HepG2 (cell line): Measurements from ENCODE around the gene RSPRY1. TPM values are rescaled to one million over a fixed set of nuclear protein-coding genes. Genes with fewer than 3 reads are reported as not detected.

ENCODE experiments used
- ATAD3A ChIP-seq: sonication (generic); formaldehyde crosslinking; IDR thresholded peaks from 2 replicates; pipeline ENCODE4 v1.4.0; 2020; ENCODE audit warnings: missing genetic modification reagents
- FOXA1 ChIP-seq, 2 experiments: fragments of 450-650 bp in 1 of 2; sonication (generic) in 1 of 2; formaldehyde crosslinking in 1 of 2; IDR thresholded peaks; 2 replicates each; pipeline versions ENCODE4 v1.4.0 to v1.6.1; 2016 to 2020; ENCODE audit warnings: missing genetic modification reagents in 1 of 2
- NCOA5 ChIP-seq: sonication (generic); formaldehyde crosslinking; IDR thresholded peaks from 2 replicates; pipeline ENCODE4 v1.4.0; 2020; ENCODE audit warnings: missing genetic modification reagents
- PITX1 ChIP-seq: sonication (generic); formaldehyde crosslinking; IDR thresholded peaks from 2 replicates; pipeline ENCODE4 v1.5.1; 2020; ENCODE audit warnings: mild to moderate bottlenecking, missing genetic modification reagents
- REPIN1 ChIP-seq: sonication (generic); formaldehyde crosslinking; IDR thresholded peaks from 2 replicates; pipeline ENCODE4 v1.8.0; 2022; ENCODE audit warnings: missing genetic modification reagents, low read depth, mild to moderate bottlenecking, borderline replicate concordance
- SOX5 ChIP-seq: IDR thresholded peaks from 2 replicates; pipeline ENCODE4 v1.6.1; 2016; ENCODE audit warnings: borderline replicate concordance
- TRIM24 ChIP-seq: sonication (generic); formaldehyde crosslinking; IDR thresholded peaks from 2 replicates; pipeline ENCODE4 v1.8.0; 2022; ENCODE audit warnings: mild to moderate bottlenecking, missing genetic modification reagents
- ZBTB1 ChIP-seq: sonication (generic); formaldehyde crosslinking; IDR thresholded peaks from 2 replicates; pipeline ENCODE4 v1.4.0; 2020; ENCODE audit warnings: missing genetic modification reagents, borderline replicate concordance
- ZBTB7A ChIP-seq: sonication (generic); formaldehyde crosslinking; IDR thresholded peaks from 2 replicates; pipeline ENCODE4 v1.8.0; 2022; ENCODE audit warnings: mild to moderate bottlenecking, missing genetic modification reagents
- ZNF703 ChIP-seq: sonication (generic); formaldehyde crosslinking; IDR thresholded peaks from 2 replicates; pipeline ENCODE4 v1.5.1; 2020; ENCODE audit warnings: missing genetic modification reagents, mild to moderate bottlenecking, moderate library complexity, borderline replicate concordance
- ZNF788 ChIP-seq: sonication (generic); formaldehyde crosslinking; IDR thresholded peaks from 2 replicates; pipeline ENCODE4 v1.5.0; 2020; ENCODE audit warnings: mild to moderate bottlenecking, missing genetic modification reagents, borderline replicate concordance
- polyA plus RNA-seq, 8 experiments: library from polyadenylated mRNA; depleted of rRNA in 3 of 8; stranded (reverse) in 7 of 8; unstranded in 1 of 8; fragments of >200 nt; fragmentation: Illumina TruSeq in 4 of 8; extraction: Trizol in 4 of 8; gene quantifications; 2 replicates each; pipeline versions ENCODE4 v1.2.1 to v1.2.3, GENCODE V29; 2011 to 2016; ENCODE audit warnings: low read depth in 4 of 8, missing spikeins in 1 of 8, mixed read lengths in 1 of 8; ENCODE audit not compliant: insufficient read depth in 1 of 8
- total RNA-seq, 5 experiments: library from RNA; depleted of rRNA; stranded (reverse); fragments of >200 nt; fragmentation: Illumina TruSeq; extraction: Trizol; gene quantifications; 2 replicates each; pipeline ENCODE4 v1.2.3, GENCODE V29; 2016; ENCODE audit warnings: low read depth in 1 of 5
- TF ChIP-seq, protein P1 (sequence below): sonication (generic); formaldehyde crosslinking; IDR thresholded peaks from 2 replicates; pipeline ENCODE4 v1.4.0; 2020; ENCODE audit warnings: mild to moderate bottlenecking, low read depth, missing genetic modification reagents
- TF ChIP-seq, protein P2 (sequence below): IDR thresholded peaks from 2 replicates; pipeline ENCODE4 v1.6.1; 2016; ENCODE audit warnings: low read depth, control low read depth
- TF ChIP-seq, protein P3 (sequence below): sonication (generic); formaldehyde crosslinking; IDR thresholded peaks from 2 replicates; pipeline ENCODE4 v1.4.0; 2020; ENCODE audit warnings: mild to moderate bottlenecking, missing genetic modification reagents
- TF ChIP-seq, protein P4 (sequence below): sonication (generic); formaldehyde crosslinking; IDR thresholded peaks from 2 replicates; pipeline ENCODE4 v1.8.0; 2022; ENCODE audit warnings: missing genetic modification reagents, mild to moderate bottlenecking, borderline replicate concordance
- TF ChIP-seq, protein P5 (sequence below): sonication (generic); formaldehyde crosslinking; conservative IDR thresholded peaks from 2 replicates; pipeline ENCODE4 v1.8.0; 2022; ENCODE audit warnings: mild to moderate bottlenecking, moderate library complexity, missing genetic modification reagents
- TF ChIP-seq, protein P6 (sequence below): IDR thresholded peaks from 2 replicates; pipeline ENCODE4 v1.6.1; 2016; ENCODE audit warnings: low read depth, borderline replicate concordance
- TF ChIP-seq, protein P7 (sequence below): sonication (generic); formaldehyde crosslinking; IDR thresholded peaks from 2 replicates; pipeline ENCODE4 v1.5.1; 2020; ENCODE audit warnings: missing genetic modification reagents, mild to moderate bottlenecking, borderline replicate concordance

The RSPRY1 gene
- total and polyA plus RNA-seq, 2 of the 13 experiments (the other 11 are each of a cell fraction or from before 2014, with no cell fraction given) = 53.4 to 61.0 TPM

DNA sequence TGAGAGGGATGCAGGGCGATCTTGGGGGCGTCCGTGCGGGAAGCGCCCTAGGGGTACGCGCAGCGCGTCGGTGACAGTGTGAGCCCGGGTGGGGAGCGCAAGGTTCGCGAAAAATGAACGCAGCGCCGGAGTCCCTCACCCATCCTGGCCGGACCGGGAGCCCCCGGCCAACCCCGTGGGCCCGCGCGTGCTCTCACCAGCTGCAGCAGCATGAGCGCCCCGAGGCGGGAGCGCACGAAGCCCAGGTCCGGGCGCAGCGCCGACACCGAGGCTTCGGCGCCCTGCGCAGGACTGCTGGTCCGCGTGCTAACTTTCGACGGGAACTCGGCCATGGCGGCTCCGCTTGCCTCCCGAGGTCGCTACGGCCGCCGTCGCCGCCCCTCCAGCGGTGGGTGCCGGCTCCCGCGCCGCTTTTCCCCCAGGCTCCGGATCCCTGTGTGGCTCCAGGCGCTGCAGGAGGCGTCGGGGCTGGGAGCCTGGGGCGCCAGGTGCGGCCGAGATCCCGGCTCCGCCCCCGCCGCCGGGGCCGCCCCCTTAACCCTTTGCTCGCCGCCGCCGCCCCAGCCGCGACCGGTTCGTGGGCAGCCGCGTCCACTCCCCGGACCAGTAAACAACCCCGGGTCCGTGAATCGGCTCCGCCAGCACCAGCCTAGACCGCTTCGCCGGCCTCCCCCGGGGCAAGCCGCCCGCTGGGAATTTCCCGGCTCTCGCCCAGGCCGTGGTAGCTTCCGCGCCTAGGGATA, 98.3 kb downstream of the RSPRY1 start, which contains the start of gene PLLP (continued):
- TF ChIP-seq FOXA1 (IDR thresholded peaks at IDR 0.05) = no peak
- 0 out of 2 replicates have a peak, but pooled peaks have one; percentile 23 for TF ChIP-seq FOXA1 (CRISPR knock-in tag; IDR thresholded peaks at IDR 0.05)
- TF ChIP-seq ZNF788 (CRISPR knock-in tag) = peak; percentile 80; the same call in 1 of the 2 replicates
- TF ChIP-seq, protein P1, sequence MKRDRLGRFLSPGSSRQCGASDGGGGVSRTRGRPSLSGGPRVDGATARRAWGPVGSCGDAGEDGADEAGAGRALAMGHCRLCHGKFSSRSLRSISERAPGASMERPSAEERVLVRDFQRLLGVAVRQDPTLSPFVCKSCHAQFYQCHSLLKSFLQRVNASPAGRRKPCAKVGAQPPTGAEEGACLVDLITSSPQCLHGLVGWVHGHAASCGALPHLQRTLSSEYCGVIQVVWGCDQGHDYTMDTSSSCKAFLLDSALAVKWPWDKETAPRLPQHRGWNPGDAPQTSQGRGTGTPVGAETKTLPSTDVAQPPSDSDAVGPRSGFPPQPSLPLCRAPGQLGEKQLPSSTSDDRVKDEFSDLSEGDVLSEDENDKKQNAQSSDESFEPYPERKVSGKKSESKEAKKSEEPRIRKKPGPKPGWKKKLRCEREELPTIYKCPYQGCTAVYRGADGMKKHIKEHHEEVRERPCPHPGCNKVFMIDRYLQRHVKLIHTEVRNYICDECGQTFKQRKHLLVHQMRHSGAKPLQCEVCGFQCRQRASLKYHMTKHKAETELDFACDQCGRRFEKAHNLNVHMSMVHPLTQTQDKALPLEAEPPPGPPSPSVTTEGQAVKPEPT (CRISPR knock-in tag) = peak; percentile 95
- TF ChIP-seq, protein P2, sequence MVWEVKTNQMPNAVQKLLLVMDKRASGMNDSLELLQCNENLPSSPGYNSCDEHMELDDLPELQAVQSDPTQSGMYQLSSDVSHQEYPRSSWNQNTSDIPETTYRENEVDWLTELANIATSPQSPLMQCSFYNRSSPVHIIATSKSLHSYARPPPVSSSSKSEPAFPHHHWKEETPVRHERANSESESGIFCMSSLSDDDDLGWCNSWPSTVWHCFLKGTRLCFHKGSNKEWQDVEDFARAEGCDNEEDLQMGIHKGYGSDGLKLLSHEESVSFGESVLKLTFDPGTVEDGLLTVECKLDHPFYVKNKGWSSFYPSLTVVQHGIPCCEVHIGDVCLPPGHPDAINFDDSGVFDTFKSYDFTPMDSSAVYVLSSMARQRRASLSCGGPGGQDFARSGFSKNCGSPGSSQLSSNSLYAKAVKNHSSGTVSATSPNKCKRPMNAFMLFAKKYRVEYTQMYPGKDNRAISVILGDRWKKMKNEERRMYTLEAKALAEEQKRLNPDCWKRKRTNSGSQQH = 0 out of 2 replicates have a peak, but pooled peaks have one; percentile 25
- no peak for TF ChIP-seq TRIM24 (CRISPR knock-in tag)
- TF ChIP-seq, protein P3, sequence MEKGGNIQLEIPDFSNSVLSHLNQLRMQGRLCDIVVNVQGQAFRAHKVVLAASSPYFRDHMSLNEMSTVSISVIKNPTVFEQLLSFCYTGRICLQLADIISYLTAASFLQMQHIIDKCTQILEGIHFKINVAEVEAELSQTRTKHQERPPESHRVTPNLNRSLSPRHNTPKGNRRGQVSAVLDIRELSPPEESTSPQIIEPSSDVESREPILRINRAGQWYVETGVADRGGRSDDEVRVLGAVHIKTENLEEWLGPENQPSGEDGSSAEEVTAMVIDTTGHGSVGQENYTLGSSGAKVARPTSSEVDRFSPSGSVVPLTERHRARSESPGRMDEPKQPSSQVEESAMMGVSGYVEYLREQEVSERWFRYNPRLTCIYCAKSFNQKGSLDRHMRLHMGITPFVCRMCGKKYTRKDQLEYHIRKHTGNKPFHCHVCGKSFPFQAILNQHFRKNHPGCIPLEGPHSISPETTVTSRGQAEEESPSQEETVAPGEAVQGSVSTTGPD (CRISPR knock-in tag) = no peak
- no peak; the same call in 1 of the 2 replicates for TF ChIP-seq ZBTB7A (CRISPR knock-in tag)
- TF ChIP-seq, protein P4, sequence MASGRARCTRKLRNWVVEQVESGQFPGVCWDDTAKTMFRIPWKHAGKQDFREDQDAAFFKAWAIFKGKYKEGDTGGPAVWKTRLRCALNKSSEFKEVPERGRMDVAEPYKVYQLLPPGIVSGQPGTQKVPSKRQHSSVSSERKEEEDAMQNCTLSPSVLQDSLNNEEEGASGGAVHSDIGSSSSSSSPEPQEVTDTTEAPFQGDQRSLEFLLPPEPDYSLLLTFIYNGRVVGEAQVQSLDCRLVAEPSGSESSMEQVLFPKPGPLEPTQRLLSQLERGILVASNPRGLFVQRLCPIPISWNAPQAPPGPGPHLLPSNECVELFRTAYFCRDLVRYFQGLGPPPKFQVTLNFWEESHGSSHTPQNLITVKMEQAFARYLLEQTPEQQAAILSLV = peak; percentile 98
- peak; percentile 86 for TF ChIP-seq REPIN1 (CRISPR knock-in tag)
- peak; percentile 33; the same call in 1 of the 2 replicates for TF ChIP-seq SOX5 (CRISPR knock-in tag)
- TF ChIP-seq ZNF703 (CRISPR knock-in tag) = peak; percentile 97; the same call in 1 of the 2 replicates
- TF ChIP-seq, protein P5, sequence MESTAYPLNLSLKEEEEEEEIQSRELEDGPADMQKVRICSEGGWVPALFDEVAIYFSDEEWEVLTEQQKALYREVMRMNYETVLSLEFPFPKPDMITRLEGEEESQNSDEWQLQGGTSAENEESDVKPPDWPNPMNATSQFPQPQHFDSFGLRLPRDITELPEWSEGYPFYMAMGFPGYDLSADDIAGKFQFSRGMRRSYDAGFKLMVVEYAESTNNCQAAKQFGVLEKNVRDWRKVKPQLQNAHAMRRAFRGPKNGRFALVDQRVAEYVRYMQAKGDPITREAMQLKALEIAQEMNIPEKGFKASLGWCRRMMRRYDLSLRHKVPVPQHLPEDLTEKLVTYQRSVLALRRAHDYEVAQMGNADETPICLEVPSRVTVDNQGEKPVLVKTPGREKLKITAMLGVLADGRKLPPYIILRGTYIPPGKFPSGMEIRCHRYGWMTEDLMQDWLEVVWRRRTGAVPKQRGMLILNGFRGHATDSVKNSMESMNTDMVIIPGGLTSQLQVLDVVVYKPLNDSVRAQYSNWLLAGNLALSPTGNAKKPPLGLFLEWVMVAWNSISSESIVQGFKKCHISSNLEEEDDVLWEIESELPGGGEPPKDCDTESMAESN (CRISPR knock-in tag) = peak; percentile 77
- no peak; the same call in 1 of the 2 replicates for TF ChIP-seq ZBTB1
- TF ChIP-seq, protein P6, sequence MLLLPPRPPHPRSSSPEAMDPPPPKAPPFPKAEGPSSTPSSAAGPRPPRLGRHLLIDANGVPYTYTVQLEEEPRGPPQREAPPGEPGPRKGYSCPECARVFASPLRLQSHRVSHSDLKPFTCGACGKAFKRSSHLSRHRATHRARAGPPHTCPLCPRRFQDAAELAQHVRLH (CRISPR knock-in tag) = peak; percentile 70; the same call in 1 of the 2 replicates
- no peak for TF ChIP-seq NCOA5 (CRISPR knock-in tag)
- no peak; the same call in 1 of the 2 replicates for TF ChIP-seq ATAD3A (CRISPR knock-in tag)
- TF ChIP-seq PITX1 (CRISPR knock-in tag) = peak; percentile 40
- TF ChIP-seq, protein P7, sequence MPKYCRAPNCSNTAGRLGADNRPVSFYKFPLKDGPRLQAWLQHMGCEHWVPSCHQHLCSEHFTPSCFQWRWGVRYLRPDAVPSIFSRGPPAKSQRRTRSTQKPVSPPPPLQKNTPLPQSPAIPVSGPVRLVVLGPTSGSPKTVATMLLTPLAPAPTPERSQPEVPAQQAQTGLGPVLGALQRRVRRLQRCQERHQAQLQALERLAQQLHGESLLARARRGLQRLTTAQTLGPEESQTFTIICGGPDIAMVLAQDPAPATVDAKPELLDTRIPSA (CRISPR knock-in tag) = peak; percentile 99
